Parathyroid adenoma (tissue), 2 donors: Measurements from ENCODE around the gene PRICKLE1.

Experiments used
- H2AFZ ChIP-seq: fragments of 300-600 bp; sonication (generic); one replicate; pipeline ENCODE4 v1.7.0; 2017; ENCODE audit warnings: antibody characterized with exemption, mild to moderate bottlenecking
- H3K27ac ChIP-seq: fragments of 300-600 bp; sonication (generic); one replicate; pipeline ENCODE4 v1.7.0; 2017
- H3K27me3 ChIP-seq: fragments of 300-600 bp; sonication (generic); one replicate; pipeline ENCODE4 v1.7.0; 2017; ENCODE audit warnings: low read length; ENCODE audit not compliant: control insufficient read depth, insufficient read depth
- H3K36me3 ChIP-seq: fragments of 300-600 bp; sonication (generic); one replicate; pipeline ENCODE4 v1.7.0; 2017; ENCODE audit warnings: low read length; ENCODE audit not compliant: control insufficient read depth, insufficient read depth
- H3K4me1 ChIP-seq: fragments of 300-600 bp; sonication (generic); one replicate; pipeline ENCODE4 v1.7.0; 2017; ENCODE audit warnings: control low read depth
- H3K4me2 ChIP-seq: fragments of 300-600 bp; sonication (generic); one replicate; pipeline ENCODE4 v1.7.0; 2017; ENCODE audit warnings: low read length
- H3K4me3 ChIP-seq: fragments of 300-600 bp; sonication (generic); one replicate; pipeline ENCODE4 v1.7.0; 2017; ENCODE audit warnings: low read depth, low read length
- H3K79me2 ChIP-seq: fragments of 300-600 bp; sonication (generic); one replicate; pipeline ENCODE4 v1.7.0; 2017; ENCODE audit warnings: control low read depth
- H3K9ac ChIP-seq: fragments of 300-600 bp; sonication (generic); one replicate; pipeline ENCODE4 v1.7.0; 2017; ENCODE audit warnings: mild to moderate bottlenecking
- H3K9me3 ChIP-seq: fragments of 300-600 bp; sonication (generic); one replicate; pipeline ENCODE4 v1.7.0; 2017; ENCODE audit warnings: low read length; ENCODE audit not compliant: control insufficient read depth
- TF ChIP-seq, protein P1 (sequence below): fragments of 300-600 bp; sonication (generic); IDR thresholded peaks from one replicate; pipeline ENCODE4 v1.7.0; 2017; ENCODE audit warnings: antibody characterized with exemption, mild to moderate bottlenecking
- donor health status: primary hyperparathyroidism.

PRICKLE1 gene

DNA sequence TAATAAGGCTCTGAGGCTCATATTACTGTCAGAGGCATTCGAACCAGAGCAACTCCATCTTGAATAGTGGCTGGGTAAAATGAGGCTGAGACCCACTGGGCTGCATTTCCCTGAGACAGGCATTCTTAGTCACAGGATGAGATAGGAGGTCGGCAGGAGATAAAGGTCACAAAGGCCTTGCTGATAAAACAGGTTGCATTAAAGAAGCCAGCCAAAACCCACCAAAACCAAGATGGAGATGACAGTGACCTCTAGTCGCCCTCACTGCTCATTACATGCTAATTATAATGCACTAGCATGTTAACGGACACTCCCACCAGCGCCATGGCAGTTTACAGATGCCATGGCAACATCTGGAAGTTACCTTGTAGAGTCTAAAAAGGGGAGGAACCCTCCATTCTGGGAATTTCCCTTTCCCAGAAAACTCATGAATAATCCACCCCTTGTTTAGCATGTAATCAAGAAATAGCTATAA is 18.1 kb upstream of the PRICKLE1 start:
- Histone ChIP-seq H3K79me2 (no peaks in the 10 kb centered on the region), H3K4me3 (no peak overlapping the region), H3K4me2 (no peak overlapping the region), H3K27ac (no peak overlapping the region), H2AFZ (no peak overlapping the region), H3K9ac (no peak overlapping the region), H3K9me3 (no peaks in the 10 kb centered on the region), H3K36me3 (no peaks in the 10 kb centered on the region), H3K4me1 (no peaks in the 10 kb centered on the region), H3K27me3 (no peaks in the 10 kb centered on the region)
- TF ChIP-seq, protein P1, sequence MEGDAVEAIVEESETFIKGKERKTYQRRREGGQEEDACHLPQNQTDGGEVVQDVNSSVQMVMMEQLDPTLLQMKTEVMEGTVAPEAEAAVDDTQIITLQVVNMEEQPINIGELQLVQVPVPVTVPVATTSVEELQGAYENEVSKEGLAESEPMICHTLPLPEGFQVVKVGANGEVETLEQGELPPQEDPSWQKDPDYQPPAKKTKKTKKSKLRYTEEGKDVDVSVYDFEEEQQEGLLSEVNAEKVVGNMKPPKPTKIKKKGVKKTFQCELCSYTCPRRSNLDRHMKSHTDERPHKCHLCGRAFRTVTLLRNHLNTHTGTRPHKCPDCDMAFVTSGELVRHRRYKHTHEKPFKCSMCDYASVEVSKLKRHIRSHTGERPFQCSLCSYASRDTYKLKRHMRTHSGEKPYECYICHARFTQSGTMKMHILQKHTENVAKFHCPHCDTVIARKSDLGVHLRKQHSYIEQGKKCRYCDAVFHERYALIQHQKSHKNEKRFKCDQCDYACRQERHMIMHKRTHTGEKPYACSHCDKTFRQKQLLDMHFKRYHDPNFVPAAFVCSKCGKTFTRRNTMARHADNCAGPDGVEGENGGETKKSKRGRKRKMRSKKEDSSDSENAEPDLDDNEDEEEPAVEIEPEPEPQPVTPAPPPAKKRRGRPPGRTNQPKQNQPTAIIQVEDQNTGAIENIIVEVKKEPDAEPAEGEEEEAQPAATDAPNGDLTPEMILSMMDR: no peak

DNA sequence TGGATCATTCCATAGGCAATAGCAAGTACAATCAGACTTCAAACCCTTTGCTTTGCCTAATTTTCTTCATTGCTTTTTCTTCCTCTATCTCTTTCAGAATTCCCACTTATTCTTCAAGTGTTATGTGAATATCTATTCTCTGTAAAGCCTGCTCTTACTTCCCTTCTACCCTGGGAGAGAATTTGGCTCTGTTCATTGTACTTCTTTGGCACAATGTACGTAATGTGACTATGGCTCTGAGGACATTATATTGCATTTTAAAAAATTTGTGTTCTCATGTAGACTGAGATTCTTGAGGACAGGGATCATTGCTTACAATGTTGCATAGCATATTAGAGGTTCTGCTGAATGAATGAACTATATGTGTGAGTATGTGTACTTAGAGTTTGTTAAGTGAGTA is 16.9 kb upstream of the PRICKLE1 start:
- no peaks in the 10 kb centered on the region for H3K79me2 ChIP-seq

DNA sequence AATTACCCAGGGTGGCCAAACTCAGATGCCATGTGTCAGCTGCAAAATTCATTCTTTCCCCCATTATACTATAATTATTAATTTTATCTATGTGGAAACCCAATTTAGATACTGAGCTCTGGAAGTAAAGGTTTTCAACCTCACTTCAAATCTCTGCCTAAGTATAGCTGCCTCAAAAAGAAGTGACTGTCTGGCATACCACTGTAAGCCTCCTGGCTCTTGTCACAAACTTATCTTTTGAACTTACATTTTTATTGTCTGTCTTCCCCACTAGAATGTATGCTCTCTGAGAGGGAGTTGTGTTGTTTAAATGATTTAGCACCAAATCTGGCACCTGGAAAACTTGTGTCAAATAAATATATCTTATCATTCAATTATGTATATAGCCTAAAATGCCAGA is 16.1 kb upstream of the PRICKLE1 start:
- H3K9ac ChIP-seq: no peak overlapping the region
- H3K79me2 ChIP-seq: no peaks in the 10 kb centered on the region
- no peaks in the 10 kb centered on the region for H3K9me3 ChIP-seq
- H3K36me3 ChIP-seq: no peaks in the 10 kb centered on the region
- no peaks in the 10 kb centered on the region for H3K27me3 ChIP-seq
- no peaks in the 10 kb centered on the region for H3K4me1 ChIP-seq
- H2AFZ ChIP-seq: no peak overlapping the region
- TF ChIP-seq, protein P1: no peak
- H3K4me2 ChIP-seq: no peak overlapping the region
- no peak overlapping the region for H3K4me3 ChIP-seq
- H3K27ac ChIP-seq: no peak overlapping the region

More for the DNA sequence above, 16.9 kb upstream of the PRICKLE1 start:
- Histone ChIP-seq H3K36me3 (no peaks in the 10 kb centered on the region), H3K9ac (no peak overlapping the region), H3K9me3 (no peaks in the 10 kb centered on the region), H3K4me1 (no peaks in the 10 kb centered on the region), H3K27me3 (no peaks in the 10 kb centered on the region), H3K27ac (no peak overlapping the region), H3K4me3 (no peak overlapping the region), H2AFZ (no peak overlapping the region), H3K4me2 (no peak overlapping the region)
- TF ChIP-seq, protein P1: no peak

DNA sequence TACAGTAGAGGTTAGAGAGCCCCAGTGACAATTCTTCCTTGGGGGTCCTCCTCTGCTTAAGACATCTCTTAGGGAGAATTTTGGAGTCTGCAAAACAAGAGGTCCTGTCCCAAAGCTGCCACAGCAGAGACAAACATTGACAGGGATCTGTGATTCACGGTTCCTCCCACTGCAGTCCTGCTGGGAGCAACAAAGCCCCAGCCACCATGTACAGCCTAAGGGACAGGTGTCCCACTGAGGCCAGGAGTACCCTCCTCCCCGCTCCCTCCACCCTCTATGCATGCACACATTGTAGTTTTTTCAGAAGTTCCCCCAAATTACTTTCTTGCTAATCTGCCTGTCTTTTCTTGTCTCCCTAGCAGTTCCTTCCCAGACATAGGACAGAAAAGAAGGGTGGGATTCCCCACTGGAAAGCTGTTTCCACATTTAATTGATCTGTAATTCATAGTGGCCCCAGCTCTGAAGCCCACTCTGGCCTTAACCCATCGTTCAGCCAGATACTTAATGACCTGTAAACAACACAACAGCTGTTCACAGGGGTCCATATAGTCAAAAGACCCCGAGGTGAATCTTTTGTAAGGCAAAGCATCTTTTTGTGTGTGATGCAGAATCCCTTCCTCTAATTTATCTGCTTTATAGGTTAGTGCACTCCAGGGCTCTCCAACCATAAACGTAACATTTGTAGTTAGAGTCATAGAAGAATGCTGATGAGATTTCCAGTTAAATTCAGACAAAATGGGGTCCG is 13.9 kb upstream of the PRICKLE1 start:
- Histone ChIP-seq H3K4me1 (no peaks in the 10 kb centered on the region), H3K79me2 (no peaks in the 10 kb centered on the region), H3K4me2 (no peak overlapping the region), H3K36me3 (no peaks in the 10 kb centered on the region), H3K9ac (no peak overlapping the region), H3K27ac (no peak overlapping the region), H2AFZ (no peak overlapping the region), H3K27me3 (no peaks in the 10 kb centered on the region), H3K9me3 (no peaks in the 10 kb centered on the region), H3K4me3 (no peak overlapping the region)
- TF ChIP-seq, protein P1: no peak

DNA sequence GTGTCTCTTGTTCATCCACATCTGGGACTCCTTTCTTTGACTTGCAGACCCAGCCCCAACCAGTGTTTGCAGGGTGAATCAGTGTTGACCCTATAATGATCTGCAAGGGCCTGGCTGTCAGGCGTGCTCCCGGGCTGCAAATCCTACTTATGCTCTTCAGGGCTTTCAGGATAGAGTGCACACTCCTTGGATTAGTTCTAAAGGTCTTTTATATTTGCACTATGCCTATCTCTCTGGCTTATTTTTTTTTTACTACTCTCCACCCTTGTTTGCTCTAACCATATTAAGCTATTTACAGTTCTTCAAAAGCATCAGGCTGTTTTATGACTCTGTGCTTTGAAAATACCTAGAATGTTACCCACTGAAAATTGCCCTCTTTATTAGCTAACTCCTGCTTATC is 4.3 kb upstream of the PRICKLE1 start:
- Histone ChIP-seq H3K4me2 (no peak overlapping the region), H3K79me2 (no peaks in the 10 kb centered on the region), H3K27ac (no peak overlapping the region), H3K9me3 (no peaks in the 10 kb centered on the region), H3K36me3 (no peaks in the 10 kb centered on the region), H2AFZ (no peak overlapping the region), H3K27me3 (no peaks in the 10 kb centered on the region), H3K4me3 (no peak overlapping the region), H3K4me1 (peaks cover 3% of the 10 kb centered on the region), H3K9ac (no peak overlapping the region)
- TF ChIP-seq, protein P1: no peak
